ENCODE measurements around the gene RPRD1A. TPM values are rescaled to one million over a fixed set of nuclear protein-coding genes. Genes with fewer than 3 reads are reported as not detected.
"Not testable (repeated sequence)": the region's sequence is repeated elsewhere in the genome, so short reads cannot be mapped to it uniquely, and the experiment has no call there.

The RPRD1A gene
- total RNA-seq, 1 donor from 2014 or later, result 62.6 TPM

- no peaks in the 10 kb centered on the region for H3K79me2 ChIP-seq (ENCODE audit: insufficient read depth, low read length)
- no peak overlapping the region for H3K4me2 ChIP-seq (ENCODE audit: low read length)
- no peak overlapping the region for H3K4me3 ChIP-seq (ENCODE audit: insufficient read depth, low read depth, low read length)
- H3K27ac Mint-ChIP-seq (ENCODE audit: unreplicated experiment), result no peak overlapping the region
- DNase-seq (ENCODE audit: low read depth) (no peak), FAIRE-seq (no peak)
- H3K27ac ChIP-seq (ENCODE audit: low read depth, low read length), result no peak overlapping the region
- no peaks in the 10 kb centered on the region for H3K4me1 Mint-ChIP-seq (ENCODE audit: low read depth, unreplicated experiment)
- TF ChIP-seq EZH2 (IDR thresholded peaks at IDR 0.05; ENCODE audit: insufficient read depth, low read length), result no peak
- no peak for TF ChIP-seq CTCF (IDR thresholded peaks at IDR 0.05; ENCODE audit: insufficient read depth, low read depth, low read length)
- no peak overlapping the region for H3K4me3 Mint-ChIP-seq (ENCODE audit: unreplicated experiment)
- H3K36me3 Mint-ChIP-seq (ENCODE audit: low read depth, unreplicated experiment), result no peaks in the 10 kb centered on the region
- H3K4me1 ChIP-seq (ENCODE audit: insufficient read depth, low read length), result no peaks in the 10 kb centered on the region
- H3K27me3 ChIP-seq (ENCODE audit: insufficient read depth, low read length), result peaks cover 2% of the 10 kb centered on the region
- no peaks in the 10 kb centered on the region for H3K9me3 Mint-ChIP-seq (ENCODE audit: unreplicated experiment)
- no peak overlapping the region for H3K9ac ChIP-seq (ENCODE audit: low read length)
- H3K9me3 ChIP-seq (ENCODE audit: insufficient read depth, low read depth, low read length), result no peaks in the 10 kb centered on the region
- no peak overlapping the region for H2AFZ ChIP-seq (ENCODE audit: low read depth, low read length)
- H3K27me3 Mint-ChIP-seq (ENCODE audit: low read depth, unreplicated experiment), result peaks cover 6% of the 10 kb centered on the region
- no peaks in the 10 kb centered on the region for H3K36me3 ChIP-seq (ENCODE audit: insufficient read depth, low read length)
- no peaks in the 10 kb centered on the region for H4K20me1 ChIP-seq (ENCODE audit: insufficient read depth, low read length)
Measured at GRCh38 chr18:36094431-36094830, 27.1 kb upstream of the RPRD1A start.

GRCh38 chr18:36092116-36092515, 24.8 kb upstream of the RPRD1A start:
- not testable (repeated sequence) for H3K4me3 ChIP-seq (ENCODE audit: insufficient read depth, low read depth, low read length); H3K79me2 ChIP-seq (ENCODE audit: insufficient read depth, low read length); DNase-seq (ENCODE audit: low read depth); H3K4me3 Mint-ChIP-seq (ENCODE audit: unreplicated experiment); H3K9ac ChIP-seq (ENCODE audit: low read length); H3K4me2 ChIP-seq (ENCODE audit: low read length); H3K4me1 Mint-ChIP-seq (ENCODE audit: low read depth, unreplicated experiment); FAIRE-seq; H3K36me3 Mint-ChIP-seq (ENCODE audit: low read depth, unreplicated experiment); H3K27me3 ChIP-seq (ENCODE audit: insufficient read depth, low read length); H3K9me3 Mint-ChIP-seq (ENCODE audit: unreplicated experiment); H3K27ac ChIP-seq (ENCODE audit: low read depth, low read length); H3K27me3 Mint-ChIP-seq (ENCODE audit: low read depth, unreplicated experiment); H3K27ac Mint-ChIP-seq (ENCODE audit: unreplicated experiment); H3K36me3 ChIP-seq (ENCODE audit: insufficient read depth, low read length); H3K4me1 ChIP-seq (ENCODE audit: insufficient read depth, low read length); H2AFZ ChIP-seq (ENCODE audit: low read depth, low read length); H4K20me1 ChIP-seq (ENCODE audit: insufficient read depth, low read length); H3K9me3 ChIP-seq (ENCODE audit: insufficient read depth, low read depth, low read length)

- Histone ChIP-seq H3K27ac (ENCODE audit: low read depth, low read length) (no peak overlapping the region), H3K79me2 (ENCODE audit: insufficient read depth, low read length) (no peaks in the 10 kb centered on the region), H4K20me1 (ENCODE audit: insufficient read depth, low read length) (no peaks in the 10 kb centered on the region), H2AFZ (ENCODE audit: low read depth, low read length) (no peak overlapping the region), H3K36me3 (ENCODE audit: insufficient read depth, low read length) (no peaks in the 10 kb centered on the region), H3K27me3 (ENCODE audit: insufficient read depth, low read length) (no peaks in the 10 kb centered on the region), H3K4me1 (ENCODE audit: insufficient read depth, low read length) (no peaks in the 10 kb centered on the region), H3K9me3 (ENCODE audit: insufficient read depth, low read depth, low read length) (no peaks in the 10 kb centered on the region), H3K4me2 (ENCODE audit: low read length) (no peak overlapping the region), H3K9ac (ENCODE audit: low read length) (no peak overlapping the region), H3K4me3 (ENCODE audit: insufficient read depth, low read depth, low read length) (no peak overlapping the region)
- Mint-ChIP-seq H3K27me3 (ENCODE audit: low read depth, unreplicated experiment) (peaks cover 3% of the 10 kb centered on the region), H3K4me1 (ENCODE audit: low read depth, unreplicated experiment) (no peaks in the 10 kb centered on the region), H3K4me3 (ENCODE audit: unreplicated experiment) (no peak overlapping the region), H3K9me3 (ENCODE audit: unreplicated experiment) (peaks cover 3% of the 10 kb centered on the region), H3K27ac (ENCODE audit: unreplicated experiment) (no peak overlapping the region), H3K36me3 (ENCODE audit: low read depth, unreplicated experiment) (no peaks in the 10 kb centered on the region)
- FAIRE-seq (no peak), DNase-seq (ENCODE audit: low read depth) (no peak)
- TF ChIP-seq CTCF (IDR thresholded peaks at IDR 0.05; ENCODE audit: insufficient read depth, low read depth, low read length) (no peak), EZH2 (IDR thresholded peaks at IDR 0.05; ENCODE audit: insufficient read depth, low read length) (no peak)
Measured at GRCh38 chr18:36089001-36089400, 21.6 kb upstream of the RPRD1A start.

All from astrocyte (in vitro differentiated cells and primary cell).